Measurements from ENCODE around the gene HAUS5. TPM values are rescaled to one million over a fixed set of nuclear protein-coding genes. Genes with fewer than 3 reads are reported as not detected.

Gene HAUS5
- total and polyA plus RNA-seq, 5 donors from 2014 or later = 5.1 to 25.9 (median 6.9) TPM

DNA sequence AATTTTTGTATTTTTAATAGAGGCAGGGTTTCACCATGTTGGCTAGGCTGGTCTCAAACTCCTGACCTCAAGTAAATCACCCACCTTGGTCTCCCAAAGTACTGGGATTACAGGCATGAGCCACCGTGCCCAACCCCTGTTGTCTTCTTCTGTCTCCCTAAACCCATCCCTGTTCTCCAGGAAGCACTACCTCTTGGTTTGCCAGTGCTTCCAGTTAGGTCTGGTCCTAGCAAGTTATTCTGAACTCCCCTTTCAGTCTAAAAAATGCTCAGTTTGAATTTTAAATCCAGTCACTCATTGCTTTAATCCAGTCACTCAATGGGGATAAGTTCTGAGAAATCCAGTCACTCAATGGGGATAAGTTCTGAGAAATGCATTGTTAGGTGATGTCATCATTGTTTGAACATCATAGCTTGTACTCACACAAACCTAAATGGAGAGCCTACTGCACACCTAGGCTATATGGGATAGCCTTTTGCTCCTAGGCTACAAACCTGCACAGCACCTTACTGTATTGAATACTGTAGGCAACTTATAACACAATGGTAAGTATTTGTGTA, 41.0 kb upstream of the HAUS5 start:
- no peak for ATAC-seq (ENCODE audit: low read depth in 2 of 2)
- H3K27ac ChIP-seq (ENCODE audit: insufficient read depth, low read length, poor library complexity, severe bottlenecking) = no peak overlapping the region

DNA sequence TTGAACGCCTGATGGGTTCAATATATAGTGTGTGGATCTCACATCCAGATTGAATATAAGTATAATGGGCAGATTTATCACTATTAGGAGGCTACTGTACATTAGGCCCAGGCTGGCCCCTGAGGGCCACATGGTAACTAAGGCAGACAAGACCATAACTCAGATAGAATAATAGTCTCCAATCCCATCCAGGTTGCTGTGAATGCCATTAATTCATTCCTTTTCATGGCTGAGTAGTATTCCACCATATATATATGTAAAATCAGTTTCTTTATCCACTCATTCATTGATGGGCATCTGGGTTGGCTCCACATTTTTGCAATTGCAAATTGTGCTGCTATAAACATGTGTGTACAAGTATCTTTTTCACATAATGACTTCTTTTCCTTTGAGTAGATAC, 34.6 kb upstream of the HAUS5 start:
- Histone ChIP-seq H3K27me3 (ENCODE audit: control insufficient read depth, insufficient read depth, low read length) (no peaks in the 10 kb centered on the region), H3K36me3 (ENCODE audit: control insufficient read depth, insufficient read depth, low read length) (no peaks in the 10 kb centered on the region), H3K4me1 (ENCODE audit: control insufficient read depth, insufficient read depth, low read length, poor library complexity, severe bottlenecking) (no peaks in the 10 kb centered on the region), H3K4me3 (ENCODE audit: low read depth, low read length) (no peak overlapping the region), H3K27ac (ENCODE audit: insufficient read depth, low read length, poor library complexity, severe bottlenecking) (no peak overlapping the region), H3K9me3 (ENCODE audit: control insufficient read depth in 2 of 2, low read length in 2 of 2) (peaks cover 20 to 27% of the 10 kb centered on the region in 2 experiments)
- Mint-ChIP-seq H3K4me1 (no peaks in the 10 kb centered on the region), H3K27ac (no peak overlapping the region), H3K36me3 (no peaks in the 10 kb centered on the region), H3K9me3 (peaks cover 0 to 35% (median 15%) of the 10 kb centered on the region in 7 donors), H3K27me3 (peaks cover 6% of the 10 kb centered on the region), H3K4me3 (no peak overlapping the region)
- no peak for DNase-seq
- no peak for ATAC-seq (ENCODE audit: low read depth in 2 of 2)

More for the DNA sequence above, 41.0 kb upstream of the HAUS5 start:
- Mint-ChIP-seq H3K36me3 (no peaks in the 10 kb centered on the region), H3K27ac (peak overlapping the region in 1 of 3 donors; percentile 23), H3K9me3 (peaks cover 0 to 19% (median 5%) of the 10 kb centered on the region in 7 donors), H3K4me3 (no peak overlapping the region), H3K4me1 (no peaks in the 10 kb centered on the region), H3K27me3 (peaks cover 28% of the 10 kb centered on the region)
- peaks cover 12 to 15% of the 10 kb centered on the region in 2 experiments for H3K9me3 ChIP-seq (ENCODE audit: control insufficient read depth in 2 of 2, low read length in 2 of 2)
- H3K27me3 ChIP-seq (ENCODE audit: control insufficient read depth, insufficient read depth, low read length) = no peaks in the 10 kb centered on the region
- DNase-seq = no peak
- no peaks in the 10 kb centered on the region for H3K4me1 ChIP-seq (ENCODE audit: control insufficient read depth, insufficient read depth, low read length, poor library complexity, severe bottlenecking)
- H3K36me3 ChIP-seq (ENCODE audit: control insufficient read depth, insufficient read depth, low read length) = no peaks in the 10 kb centered on the region
- H3K4me3 ChIP-seq (ENCODE audit: low read depth, low read length) = no peak overlapping the region

DNA sequence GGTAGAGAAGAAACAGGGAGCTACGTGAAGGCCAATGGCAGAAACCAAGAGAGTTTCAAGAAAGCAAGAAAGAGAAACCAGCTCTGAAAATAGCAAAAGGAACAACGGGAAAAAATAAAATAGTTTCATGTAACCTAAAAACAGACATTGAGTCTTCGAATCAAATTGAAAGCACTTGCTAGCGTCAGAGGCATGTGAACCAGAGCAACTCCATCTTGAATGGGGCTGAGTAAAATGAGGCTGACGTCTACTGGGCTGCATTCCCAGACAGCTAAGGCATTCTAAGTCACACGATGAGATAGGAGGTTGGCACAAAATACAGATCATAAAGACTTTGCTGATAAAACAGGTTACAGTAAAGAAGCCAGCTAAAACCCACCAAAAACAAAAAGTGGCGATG, 33.8 kb upstream of the HAUS5 start:
- Histone ChIP-seq H3K9me3 (ENCODE audit: control insufficient read depth in 2 of 2, low read length in 2 of 2) (peaks cover 20 to 27% of the 10 kb centered on the region in 2 experiments), H3K27ac (ENCODE audit: insufficient read depth, low read length, poor library complexity, severe bottlenecking) (no peak overlapping the region), H3K4me3 (ENCODE audit: low read depth, low read length) (no peak overlapping the region), H3K4me1 (ENCODE audit: control insufficient read depth, insufficient read depth, low read length, poor library complexity, severe bottlenecking) (no peaks in the 10 kb centered on the region), H3K27me3 (ENCODE audit: control insufficient read depth, insufficient read depth, low read length) (no peaks in the 10 kb centered on the region), H3K36me3 (ENCODE audit: control insufficient read depth, insufficient read depth, low read length) (no peaks in the 10 kb centered on the region)
- Mint-ChIP-seq H3K9me3 (peaks cover 0 to 35% (median 15%) of the 10 kb centered on the region in 7 donors), H3K4me1 (no peaks in the 10 kb centered on the region), H3K36me3 (no peaks in the 10 kb centered on the region), H3K27ac (no peak overlapping the region), H3K4me3 (no peak overlapping the region), H3K27me3 (peaks cover 4% of the 10 kb centered on the region)
- ATAC-seq (ENCODE audit: low read depth in 2 of 2) = no peak
- DNase-seq = no peak

DNA sequence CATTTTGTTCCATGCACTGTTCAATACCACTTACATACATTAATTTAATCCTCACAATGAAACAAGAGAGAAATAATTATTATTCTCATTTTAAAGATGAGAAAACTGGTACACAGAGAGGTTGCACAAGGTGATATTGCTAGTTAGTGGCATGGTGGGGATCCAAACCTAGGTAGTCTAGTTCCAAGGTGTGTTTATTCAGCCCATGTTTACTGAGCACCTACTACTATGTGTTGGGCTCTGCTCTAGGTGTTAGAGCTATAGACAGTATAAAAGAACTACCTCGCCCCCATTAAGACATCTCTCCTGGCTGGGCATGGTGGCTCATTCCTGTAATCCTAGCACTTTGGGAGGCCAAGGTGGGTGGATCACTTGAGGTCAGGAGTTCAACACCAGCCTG, 29.8 kb upstream of the HAUS5 start:
- H3K4me3 Mint-ChIP-seq = no peak overlapping the region
- H3K36me3 ChIP-seq (ENCODE audit: control insufficient read depth, insufficient read depth, low read length) = no peaks in the 10 kb centered on the region
- H3K27me3 Mint-ChIP-seq = peaks cover 12% of the 10 kb centered on the region
- no peak overlapping the region for H3K27ac Mint-ChIP-seq
- no peak for ATAC-seq (ENCODE audit: low read depth in 2 of 2)
- no peaks in the 10 kb centered on the region for H3K4me1 ChIP-seq (ENCODE audit: control insufficient read depth, insufficient read depth, low read length, poor library complexity, severe bottlenecking)
- no peak overlapping the region for H3K27ac ChIP-seq (ENCODE audit: insufficient read depth, low read length, poor library complexity, severe bottlenecking)
- no peak for DNase-seq
- H3K4me1 Mint-ChIP-seq = no peaks in the 10 kb centered on the region
- H3K36me3 Mint-ChIP-seq = no peaks in the 10 kb centered on the region
- peaks cover 0 to 6% (median 2%) of the 10 kb centered on the region in 7 donors for H3K9me3 Mint-ChIP-seq
- H3K4me3 ChIP-seq (ENCODE audit: low read depth, low read length) = no peak overlapping the region
- H3K9me3 ChIP-seq (ENCODE audit: control insufficient read depth in 2 of 2, low read length in 2 of 2) = peaks cover 2% of the 10 kb centered on the region in 2 experiments
- H3K27me3 ChIP-seq (ENCODE audit: control insufficient read depth, insufficient read depth, low read length) = peaks cover 4% of the 10 kb centered on the region

DNA sequence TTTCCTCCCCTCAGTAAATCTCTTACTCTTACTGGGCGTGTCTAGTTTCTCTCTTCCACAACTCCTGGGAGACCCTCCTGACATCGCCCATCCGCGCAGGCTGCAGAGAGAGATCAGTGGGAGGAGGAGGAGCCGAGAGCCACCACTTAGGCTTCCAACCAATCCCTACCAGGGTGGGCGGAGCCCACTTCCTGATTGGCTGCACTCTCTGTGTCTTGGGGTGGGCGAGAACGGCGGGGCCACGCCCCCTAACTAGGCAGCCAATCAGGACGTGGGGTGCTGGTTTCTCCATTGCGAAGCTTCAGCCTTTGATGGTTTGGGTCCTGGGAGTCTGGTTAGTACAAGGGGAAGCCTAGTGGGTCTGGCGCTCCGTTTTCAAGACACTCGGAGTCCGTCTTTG, 26.7 kb upstream of the HAUS5 start, which contains the start of gene PMIS2:
Gene PMIS2 (plus strand): TSS at position 326 of the 400 bp plus-strand sequence. CDS start 87 bp downstream, outside the sequence.
- Mint-ChIP-seq H3K4me1 (no peaks in the 10 kb centered on the region), H3K36me3 (no peaks in the 10 kb centered on the region), H3K27ac (no peak within 1 kb of the TSS), H3K9me3 (peaks cover 0 to 5% (median 0%) of the 10 kb centered on the region in 7 donors), H3K4me3 (no peak within 1 kb of the TSS), H3K27me3 (peaks cover 10% of the 10 kb centered on the region)
- DNase-seq = peak in 1 of 3 donors; percentile 28
- no peak within 1 kb of the TSS for H3K27ac ChIP-seq (ENCODE audit: insufficient read depth, low read length, poor library complexity, severe bottlenecking)
- H3K36me3 ChIP-seq (ENCODE audit: control insufficient read depth, insufficient read depth, low read length) = no peaks in the 10 kb centered on the region
- H3K27me3 ChIP-seq (ENCODE audit: control insufficient read depth, insufficient read depth, low read length) = peaks cover 4% of the 10 kb centered on the region
- H3K9me3 ChIP-seq (ENCODE audit: control insufficient read depth in 2 of 2, low read length in 2 of 2) = no peaks in the 10 kb centered on the region
- H3K4me3 ChIP-seq (ENCODE audit: low read depth, low read length) = no peak within 1 kb of the TSS
- no peaks in the 10 kb centered on the region for H3K4me1 ChIP-seq (ENCODE audit: control insufficient read depth, insufficient read depth, low read length, poor library complexity, severe bottlenecking)
- no peak for ATAC-seq (ENCODE audit: low read depth in 2 of 2)

DNA sequence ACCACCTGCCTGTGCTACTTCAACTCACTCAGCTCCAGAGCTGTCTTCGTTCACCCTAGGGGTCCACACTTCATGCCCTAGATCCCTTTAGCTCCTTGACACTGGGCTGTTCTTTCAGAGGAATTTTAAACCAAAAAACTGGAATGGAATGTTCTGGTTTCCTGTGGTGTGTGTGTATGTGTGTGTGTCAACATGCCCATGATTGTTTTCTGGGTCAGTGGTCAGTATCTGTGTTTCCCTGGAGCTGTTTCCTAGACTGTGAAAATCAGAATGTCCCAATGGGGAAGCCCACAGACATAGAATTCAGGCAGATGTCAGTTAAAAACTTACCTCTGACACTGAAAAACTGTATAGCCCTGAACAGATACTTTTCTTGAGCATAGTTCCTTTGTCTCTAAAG, 25.2 kb upstream of the HAUS5 start:
- Mint-ChIP-seq H3K4me1 (peaks cover 0 to 3% (median 0%) of the 10 kb centered on the region in 4 donors), H3K4me3 (no peak overlapping the region), H3K27ac (no peak overlapping the region), H3K9me3 (peaks cover 0 to 5% (median 0%) of the 10 kb centered on the region in 7 donors), H3K27me3 (peaks cover 8% of the 10 kb centered on the region), H3K36me3 (no peaks in the 10 kb centered on the region)
- Histone ChIP-seq H3K27ac (ENCODE audit: insufficient read depth, low read length, poor library complexity, severe bottlenecking) (no peak overlapping the region), H3K27me3 (ENCODE audit: control insufficient read depth, insufficient read depth, low read length) (peaks cover 4% of the 10 kb centered on the region), H3K9me3 (ENCODE audit: control insufficient read depth in 2 of 2, low read length in 2 of 2) (no peaks in the 10 kb centered on the region), H3K4me3 (ENCODE audit: low read depth, low read length) (no peak overlapping the region), H3K4me1 (ENCODE audit: control insufficient read depth, insufficient read depth, low read length, poor library complexity, severe bottlenecking) (no peaks in the 10 kb centered on the region), H3K36me3 (ENCODE audit: control insufficient read depth, insufficient read depth, low read length) (no peaks in the 10 kb centered on the region)
- ATAC-seq (ENCODE audit: low read depth in 2 of 2) (no peak), DNase-seq (no peak)

DNA sequence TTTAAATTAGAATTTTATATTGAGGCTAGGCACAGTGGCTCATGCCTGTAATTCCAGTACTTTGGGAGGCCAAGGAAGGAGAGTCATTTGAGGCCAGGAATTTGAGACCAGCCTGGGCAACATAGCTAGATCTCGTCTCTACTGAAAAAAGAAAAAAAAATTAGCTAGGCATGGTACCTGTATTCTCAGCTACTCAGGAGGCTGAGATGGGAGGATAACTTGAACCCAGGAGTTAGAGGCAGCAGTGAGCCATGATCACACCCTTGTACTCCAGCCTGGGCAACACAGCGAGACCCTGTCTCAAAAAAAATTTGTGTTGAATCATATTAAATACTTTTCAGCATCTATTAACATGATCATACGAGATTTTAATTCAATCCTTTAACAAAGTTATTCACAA, 21.7 kb upstream of the HAUS5 start:
- no peaks in the 10 kb centered on the region for H3K36me3 ChIP-seq (ENCODE audit: control insufficient read depth, insufficient read depth, low read length)
- no peak for ATAC-seq (ENCODE audit: low read depth in 2 of 2)
- H3K27me3 ChIP-seq (ENCODE audit: control insufficient read depth, insufficient read depth, low read length) = no peaks in the 10 kb centered on the region
- no peaks in the 10 kb centered on the region for H3K9me3 ChIP-seq (ENCODE audit: control insufficient read depth in 2 of 2, low read length in 2 of 2)
- H3K4me3 ChIP-seq (ENCODE audit: low read depth, low read length) = no peak overlapping the region
- H3K4me3 Mint-ChIP-seq = no peak overlapping the region
- H3K27ac ChIP-seq (ENCODE audit: insufficient read depth, low read length, poor library complexity, severe bottlenecking) = no peak overlapping the region
- peaks cover 0 to 5% (median 0%) of the 10 kb centered on the region in 7 donors for H3K9me3 Mint-ChIP-seq
- DNase-seq = no peak
- H3K27ac Mint-ChIP-seq = no peak overlapping the region
- H3K36me3 Mint-ChIP-seq = no peaks in the 10 kb centered on the region
- H3K4me1 ChIP-seq (ENCODE audit: control insufficient read depth, insufficient read depth, low read length, poor library complexity, severe bottlenecking) = no peaks in the 10 kb centered on the region
- H3K4me1 Mint-ChIP-seq = peaks cover 0 to 3% (median 0%) of the 10 kb centered on the region in 4 donors
- H3K27me3 Mint-ChIP-seq = peaks cover 8% of the 10 kb centered on the region

DNA sequence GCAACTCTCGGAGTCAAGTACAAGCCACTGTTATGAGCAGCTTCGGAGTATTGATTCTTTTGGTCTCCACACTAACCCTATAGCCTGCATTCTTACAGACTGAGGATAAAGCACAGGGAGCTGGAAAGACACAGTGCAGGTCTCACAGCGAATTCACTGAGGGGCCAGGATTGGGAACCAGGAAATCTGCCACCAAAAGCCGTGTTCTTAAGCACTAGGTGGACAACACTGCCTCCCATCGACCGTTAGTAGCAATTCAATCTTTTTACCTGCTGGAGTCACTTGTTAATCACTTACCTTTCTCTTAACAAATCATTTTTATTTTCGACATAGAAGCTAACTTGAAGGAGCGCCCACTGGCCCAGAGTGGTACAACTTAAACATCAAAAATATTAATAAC, 20.3 kb upstream of the HAUS5 start:
- DNase-seq = peak in 2 of 3 donors; percentile 26 to 67
- Mint-ChIP-seq H3K4me1 (peaks cover 0 to 3% (median 0%) of the 10 kb centered on the region in 4 donors), H3K4me3 (no peak overlapping the region), H3K27me3 (peaks cover 11% of the 10 kb centered on the region), H3K9me3 (peaks cover 0 to 1% (median 0%) of the 10 kb centered on the region in 7 donors), H3K36me3 (no peaks in the 10 kb centered on the region), H3K27ac (no peak overlapping the region)
- ATAC-seq (ENCODE audit: low read depth in 2 of 2) = no peak
- H3K27ac ChIP-seq (ENCODE audit: insufficient read depth, low read length, poor library complexity, severe bottlenecking) = no peak overlapping the region
- H3K9me3 ChIP-seq (ENCODE audit: control insufficient read depth in 2 of 2, low read length in 2 of 2) = no peaks in the 10 kb centered on the region
- no peaks in the 10 kb centered on the region for H3K27me3 ChIP-seq (ENCODE audit: control insufficient read depth, insufficient read depth, low read length)
- H3K4me3 ChIP-seq (ENCODE audit: low read depth, low read length) = no peak overlapping the region
- no peaks in the 10 kb centered on the region for H3K4me1 ChIP-seq (ENCODE audit: control insufficient read depth, insufficient read depth, low read length, poor library complexity, severe bottlenecking)
- no peaks in the 10 kb centered on the region for H3K36me3 ChIP-seq (ENCODE audit: control insufficient read depth, insufficient read depth, low read length)
